HuH-7.5 (cell line): ENCODE data around the gene CFAP77.

ENCODE experiments used
- DNase-seq: peaks from one replicate; pipeline ENCODE4 v3.0.0; 2011; ENCODE audit warnings: low spot score

The CFAP77 gene

GRCh38 chr9:132517815-132518550, 108.0 kb downstream of the CFAP77 start:
- no peak for DNase-seq

GRCh38 chr9:132518626-132519025, 108.6 kb downstream of the CFAP77 start:
- DNase-seq: no peak

- DNase-seq: no peak
Measured at GRCh38 chr9:132519033-132519432, 109.0 kb downstream of the CFAP77 start.

- no peak for DNase-seq
Measured at GRCh38 chr9:132520612-132521011, 110.6 kb downstream of the CFAP77 start.

- no peak for DNase-seq
Measured at GRCh38 chr9:132525308-132526023, 115.5 kb downstream of the CFAP77 start.

GRCh38 chr9:132531195-132531594, 121.2 kb downstream of the CFAP77 start:
- DNase-seq: no peak

- no peak for DNase-seq
Measured at GRCh38 chr9:132531710-132532570, 121.9 kb downstream of the CFAP77 start.

GRCh38 chr9:132534832-132535231, 124.8 kb downstream of the CFAP77 start:
- DNase-seq: no peak

GRCh38 chr9:132536124-132536523, 126.1 kb downstream of the CFAP77 start:
- DNase-seq: no peak

GRCh38 chr9:132537352-132537751, 127.3 kb downstream of the CFAP77 start:
- no peak for DNase-seq

GRCh38 chr9:132538071-132538470, 128.1 kb downstream of the CFAP77 start:
- no peak for DNase-seq

- no peak for DNase-seq
Measured at GRCh38 chr9:132539096-132539495, 129.1 kb downstream of the CFAP77 start.

- no peak for DNase-seq
Measured at GRCh38 chr9:132541051-132541450, 131.0 kb downstream of the CFAP77 start.

- DNase-seq: no peak
Measured at GRCh38 chr9:132541870-132542830, 132.1 kb downstream of the CFAP77 start.

GRCh38 chr9:132543251-132543650, 133.2 kb downstream of the CFAP77 start:
- DNase-seq: no peak

GRCh38 chr9:132543960-132544359, 133.9 kb downstream of the CFAP77 start:
- DNase-seq: no peak

- no peak for DNase-seq
Measured at GRCh38 chr9:132545578-132545977, 135.6 kb downstream of the CFAP77 start.

GRCh38 chr9:132546148-132547051, 136.4 kb downstream of the CFAP77 start:
- DNase-seq: no peak

- DNase-seq: no peak
Measured at GRCh38 chr9:132547052-132547431, 137.0 kb downstream of the CFAP77 start.

- DNase-seq: no peak
Measured at GRCh38 chr9:132547436-132547835, 137.4 kb downstream of the CFAP77 start.
